Suppressor macrophage treated with lipopolysaccharide for 1 hour (primary cell): ENCODE data around the gene RAPGEF5.
A peak's percentile ranks its signal among the peaks of the same experiment; 100 is the strongest.
"Not testable (repeated sequence)": the region's sequence is repeated elsewhere in the genome, so short reads cannot be mapped to it uniquely, and the experiment has no call there.

Experiments
- DNase-seq, 3 donors: peaks; one replicate each; pipeline ENCODE4 v3.0.0-alpha.2; 2020 to 2022

RAPGEF5 gene

GRCh38 chr7:22110227-22110839 lies 246.6 kb downstream of the RAPGEF5 start:
- peak; percentile 72 to 85 (median 80) for DNase-seq

GRCh38 chr7:22109761-22110160 lies 247.2 kb downstream of the RAPGEF5 start:
- peak; percentile 66 to 76 (median 69) for DNase-seq

DNA sequence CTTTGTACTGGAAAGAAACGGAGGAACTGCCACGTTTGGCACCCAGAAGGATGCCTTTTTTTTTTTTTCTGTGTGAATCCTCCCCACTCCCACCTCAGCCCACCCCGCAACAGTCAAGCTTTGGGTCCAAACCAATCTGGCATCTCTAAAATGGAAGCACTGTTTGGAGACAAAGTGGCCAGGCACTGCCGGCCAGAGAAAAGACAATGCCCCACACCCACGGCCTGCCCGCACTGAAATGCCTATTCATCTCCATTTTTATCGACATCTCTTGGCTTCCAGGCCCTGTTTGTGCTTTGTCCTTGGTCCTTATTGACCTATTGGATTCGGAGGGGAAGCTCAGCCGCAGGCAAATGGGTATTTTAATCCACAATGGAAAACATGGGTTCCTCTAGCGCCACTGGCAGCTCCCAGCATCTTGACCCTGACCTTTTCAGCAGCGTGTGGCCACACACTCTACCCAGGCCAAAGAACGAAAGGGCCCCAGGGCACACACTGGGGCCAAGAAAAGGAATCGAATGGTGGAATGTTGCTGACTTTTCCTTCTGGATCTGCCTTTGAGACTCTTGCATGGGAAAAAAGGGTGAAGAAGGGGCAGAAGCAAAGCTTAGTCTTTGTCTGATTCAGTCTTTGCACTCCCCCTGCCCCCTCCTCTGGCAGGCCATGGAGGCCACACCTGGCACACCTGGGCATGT lies 248.7 kb downstream of the RAPGEF5 start:
- DNase-seq, result no peak

DNA sequence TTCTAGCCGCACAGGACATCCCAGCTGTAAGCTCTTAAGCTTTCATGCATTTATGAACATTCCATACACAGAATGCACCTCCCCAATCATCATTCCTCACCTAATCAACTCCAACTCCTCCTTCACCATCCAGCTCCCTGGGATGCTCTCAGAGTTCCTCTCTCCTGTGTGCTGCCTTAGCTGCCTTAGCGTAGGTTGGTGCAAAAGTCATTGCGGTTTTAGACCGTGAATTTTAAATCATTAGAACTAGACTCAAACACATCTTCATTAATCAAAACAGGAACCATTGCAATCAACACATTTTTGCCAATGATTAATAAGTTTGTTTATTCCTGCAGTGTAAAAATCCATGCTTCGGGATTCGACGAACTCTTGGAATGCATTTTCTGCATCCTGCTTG lies 251.4 kb downstream of the RAPGEF5 start:
- DNase-seq, result no peak

DNA sequence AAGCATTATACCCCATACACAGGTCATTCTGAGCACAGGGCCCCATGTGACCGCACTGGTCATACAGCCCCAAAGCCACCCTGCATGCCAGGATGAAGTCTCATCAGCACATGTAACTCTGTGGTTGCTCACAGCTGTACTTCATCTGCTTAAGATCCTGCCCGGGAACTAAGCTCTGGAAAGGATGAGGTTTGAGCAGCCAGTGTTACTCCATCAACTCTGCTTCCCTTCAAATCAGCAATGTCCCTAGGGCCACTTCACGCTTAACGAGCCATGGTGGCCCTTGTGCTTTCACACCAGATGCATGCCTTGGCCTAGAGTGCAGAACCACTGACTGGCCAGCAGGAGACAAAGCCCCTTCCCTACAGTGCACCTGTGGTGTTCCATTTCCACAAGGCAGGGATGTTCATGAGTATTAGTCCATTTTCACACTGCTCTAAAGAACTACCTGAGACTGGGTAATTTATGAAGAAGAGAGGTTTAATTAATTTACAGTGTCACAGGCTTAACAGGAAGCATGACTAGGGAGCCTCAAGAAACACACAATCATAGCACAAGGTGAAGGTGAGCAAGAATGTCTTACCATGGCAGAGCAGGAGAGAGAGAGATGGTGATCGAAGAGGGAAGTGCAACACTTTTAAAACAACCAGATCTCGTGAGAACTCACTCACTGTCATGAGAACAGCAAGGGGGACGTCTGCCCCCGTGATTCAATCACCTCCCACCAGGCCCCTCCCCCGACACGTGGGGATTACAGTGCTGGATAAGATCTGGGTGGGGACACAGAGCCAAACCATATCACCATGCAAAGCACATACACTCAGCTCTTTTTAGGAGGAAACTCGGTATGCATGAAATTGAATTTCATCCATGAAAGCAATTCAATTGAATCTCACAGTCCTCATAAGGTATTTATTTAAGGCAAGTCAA lies 262.3 kb downstream of the RAPGEF5 start:
- no peak for DNase-seq

GRCh38 chr7:22093936-22094335 lies 263.0 kb downstream of the RAPGEF5 start:
- DNase-seq, result no peak

- DNase-seq, result no peak
Measured at GRCh38 chr7:22093001-22093400, 264.0 kb downstream of the RAPGEF5 start.

GRCh38 chr7:22090958-22091525 lies 265.9 kb downstream of the RAPGEF5 start:
- not testable (repeated sequence) for DNase-seq

DNA sequence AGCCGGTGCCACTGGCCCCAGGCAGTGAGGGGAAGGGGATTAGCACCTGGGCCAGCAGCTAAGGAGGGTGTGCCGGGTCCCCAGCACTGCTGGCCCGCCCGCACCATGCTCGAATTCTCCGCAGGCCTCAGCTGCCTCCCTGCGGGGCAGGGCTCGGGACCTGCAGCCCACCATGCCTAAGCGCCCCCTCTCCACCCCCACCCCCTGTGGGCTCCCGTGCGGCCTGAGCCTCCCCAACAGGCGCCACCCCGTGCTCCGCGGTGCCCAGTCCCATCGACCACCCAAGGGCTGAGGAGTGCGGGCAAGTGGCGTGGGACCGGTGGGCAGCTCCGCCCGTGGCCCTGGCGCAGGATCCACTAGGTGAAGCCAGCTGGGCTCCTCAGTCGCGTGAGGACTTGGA lies 266.4 kb downstream of the RAPGEF5 start:
- no peak for DNase-seq

DNA sequence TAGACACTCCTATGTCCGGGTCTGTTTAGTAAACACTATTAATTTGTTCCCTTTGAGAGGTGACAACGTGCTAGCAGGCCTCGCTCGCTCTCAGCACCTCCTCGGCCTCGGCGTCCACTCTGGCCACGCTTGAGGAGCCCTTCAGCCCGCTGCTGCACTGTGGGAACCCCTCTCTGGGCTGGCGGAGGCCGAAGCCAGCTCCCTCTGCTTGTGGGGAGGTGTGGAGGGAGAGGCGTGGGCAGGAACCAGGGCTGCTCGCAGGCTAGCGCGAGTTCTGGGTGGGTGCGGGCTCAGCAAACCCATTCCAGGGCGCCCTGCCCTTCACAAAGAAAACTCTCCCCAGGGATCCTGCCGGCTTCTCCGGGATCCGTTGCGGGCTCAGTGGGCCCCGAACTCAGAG lies 266.8 kb downstream of the RAPGEF5 start:
- no peak for DNase-seq

GRCh38 chr7:22088827-22089226 lies 268.1 kb downstream of the RAPGEF5 start:
- no peak for DNase-seq

- no peak for DNase-seq
Measured at GRCh38 chr7:22087861-22088260, 269.1 kb downstream of the RAPGEF5 start.

DNA sequence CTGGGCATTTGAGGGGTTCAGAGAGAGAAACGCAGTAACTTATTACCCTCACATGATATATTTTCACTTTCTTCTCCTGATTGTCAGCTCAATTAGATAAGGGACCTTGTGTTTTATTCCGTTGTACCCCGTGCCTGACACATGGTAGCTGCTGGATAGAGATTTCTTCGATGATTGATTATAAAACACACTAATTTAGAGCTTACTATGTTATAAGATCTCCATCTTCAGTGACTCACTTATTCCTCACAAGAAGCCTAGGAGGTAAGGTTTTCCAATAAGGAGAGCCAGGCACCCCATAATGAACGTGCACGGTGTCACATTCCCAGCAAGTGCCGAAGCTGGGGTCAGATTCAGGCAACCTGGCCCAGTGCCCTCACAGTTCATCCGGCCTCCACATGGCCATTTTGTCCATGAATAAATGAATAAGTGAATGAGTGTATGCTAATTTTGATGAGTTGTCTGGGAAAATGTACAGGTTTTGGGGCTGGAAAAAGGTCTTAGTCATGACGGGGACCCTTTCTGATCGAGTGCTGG lies 273.2 kb downstream of the RAPGEF5 start:
- DNase-seq, result no peak

GRCh38 chr7:22082886-22083703 lies 273.9 kb downstream of the RAPGEF5 start:
- peak; percentile 84 to 92 (median 88) for DNase-seq

GRCh38 chr7:22082553-22082885 lies 274.4 kb downstream of the RAPGEF5 start:
- peak in 2 of 3 donors; percentile 2 to 9 for DNase-seq

DNA sequence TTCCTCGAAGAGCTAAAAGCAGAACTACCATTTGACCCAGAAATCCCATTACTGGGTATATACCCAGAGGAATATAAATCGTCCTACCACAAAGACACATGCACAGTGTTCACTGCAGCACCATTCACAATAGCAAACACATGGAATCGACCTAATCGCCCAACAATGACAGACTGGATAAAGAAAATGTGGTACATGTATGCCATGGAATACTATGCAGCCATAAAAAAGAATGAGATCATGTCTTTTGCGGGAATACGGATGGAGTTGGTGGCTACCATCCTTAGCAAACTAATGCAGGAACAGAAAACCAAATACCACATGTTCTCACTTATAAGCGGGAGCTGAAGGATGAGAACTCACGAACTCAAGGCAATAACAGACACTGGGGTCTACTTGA lies 276.7 kb downstream of the RAPGEF5 start:
- DNase-seq, result not testable (repeated sequence)

GRCh38 chr7:22078872-22079271 lies 278.1 kb downstream of the RAPGEF5 start:
- DNase-seq, result not testable (repeated sequence)

GRCh38 chr7:22075561-22075960 lies 281.4 kb downstream of the RAPGEF5 start:
- DNase-seq, result no peak

DNA sequence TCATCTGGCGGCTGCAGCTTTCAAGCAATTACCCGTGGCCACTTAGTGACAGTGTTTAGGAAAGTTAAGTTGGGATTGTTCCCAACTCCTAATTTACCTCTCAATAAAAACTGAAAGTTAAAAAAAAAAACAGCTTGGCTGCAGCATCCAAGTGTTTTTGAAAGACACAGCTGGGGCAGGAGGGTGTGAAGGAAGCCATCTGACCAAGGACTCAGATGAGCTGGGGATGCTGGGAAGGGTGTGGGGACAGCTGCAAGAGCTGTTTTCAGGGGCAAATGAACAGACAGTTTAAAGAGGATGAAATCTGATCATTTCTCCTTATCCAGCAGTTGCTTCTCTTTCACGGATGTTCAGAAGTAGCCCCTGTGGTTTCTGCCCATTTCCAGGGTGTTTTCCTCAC lies 282.1 kb downstream of the RAPGEF5 start:
- no peak for DNase-seq
